ENCODE results near the gene SH3RF2.

GRCh38 chr5:146000072-146000471, 63.7 kb downstream of the SH3RF2 start:
- no peak for TF ChIP-seq CTCF (conservative IDR thresholded peaks at IDR 0.05; ENCODE audit: low read length)
- no peak for TF ChIP-seq EZH2phosphoT487 (IDR thresholded peaks at IDR 0.05; ENCODE audit: borderline replicate concordance, low read depth, low read length)

Data from OCI-LY7 (cell line).